Ascending aorta (tissue), 2 donors: ENCODE results near the gene OR8J3. TPM values are rescaled to one million over a fixed set of nuclear protein-coding genes. Genes with fewer than 3 reads are reported as not detected.

Source experiments
- DNase-seq, 2 donors: peaks; one replicate each; pipeline ENCODE4 v3.0.0-alpha.2; 2019; ENCODE audit warnings: low spot score in 2 of 2
- H3K27ac ChIP-seq, 2 donors: fragments of 200-600 bp; sonication (generic); one replicate each; pipeline ENCODE4 v1.5.1; 2016 to 2017; ENCODE audit warnings: mild to moderate bottlenecking in 1 of 2
- H3K27me3 ChIP-seq: fragments of 200-600 bp; sonication (generic); one replicate; pipeline ENCODE4 v1.5.1; 2017
- H3K36me3 ChIP-seq, 2 donors: fragments of 200-600 bp; sonication (generic); one replicate each; pipeline ENCODE4 v1.5.1; 2016
- H3K4me1 ChIP-seq, 2 donors: fragments of 200-600 bp; sonication (generic); one replicate each; pipeline ENCODE4 v1.5.1; 2016 to 2017; ENCODE audit warnings: mild to moderate bottlenecking in 1 of 2
- H3K4me3 ChIP-seq, 2 donors: fragments of 200-600 bp; sonication (generic); one replicate each; pipeline ENCODE4 v1.5.1; 2016 to 2017; ENCODE audit warnings: mild to moderate bottlenecking in 1 of 2
- H3K9me3 ChIP-seq, 2 donors: fragments of 200-600 bp; sonication (generic); one replicate each; pipeline ENCODE4 v1.5.1; 2016
- CTCF ChIP-seq, 3 experiments: fragments of 200-600 bp in 2 of 3; fragments of 450-650 bp in 1 of 3; sonication (generic) in 2 of 3; IDR thresholded peaks; one replicate each; pipeline ENCODE4 v1.5.1; 2016 to 2019; ENCODE audit warnings: antibody characterized with exemption in 3 of 3, mild to moderate bottlenecking in 1 of 3, moderate library complexity in 1 of 3
- intact Hi-C: fragments of 100-400 bp; cut with DNase I; formaldehyde crosslinking; loops from one replicate; pipeline ENCODE4 v1.15.1; 2023
- total RNA-seq: library from RNA; depleted of rRNA; stranded (reverse); fragments of >200 nt; gene quantifications from one replicate; pipeline ENCODE4 v1.1.0, GENCODE V29; 2016

The OR8J3 gene
- total RNA-seq, 1 donor from 2014 or later, result not detected

- Histone ChIP-seq H3K27ac (no peak within 1 kb of the TSS), H3K27me3 (no peaks in the 10 kb centered on the region), H3K36me3 (no peaks in the 10 kb centered on the region), H3K9me3 (no peaks in the 10 kb centered on the region), H3K4me1 (no peaks in the 10 kb centered on the region), H3K4me3 (no peak within 1 kb of the TSS)
- no peak for DNase-seq
- intact Hi-C loops, result no loop called here
- no peak for TF ChIP-seq CTCF (IDR thresholded peaks at IDR 0.05)
Observed at GRCh38 chr11:56103210-56103737, 36.7 kb downstream of the OR8J3 start, which contains the start of gene OR8H2. Gene OR8H2, plus strand, starts transcription at chr11:56103687. Its CDS starts 1,356 bp downstream, at chr11:56105043.

GRCh38 chr11:56093008-56093407 lies 47.0 kb downstream of the OR8J3 start, which contains the start of gene OR8I2:
Gene OR8I2, plus strand, starts transcription at chr11:56093308. Its CDS starts 0 bp downstream, at chr11:56093308.
- Histone ChIP-seq H3K27ac (no peak within 1 kb of the TSS), H3K4me3 (no peak within 1 kb of the TSS), H3K27me3 (no peaks in the 10 kb centered on the region), H3K9me3 (no peaks in the 10 kb centered on the region), H3K4me1 (no peaks in the 10 kb centered on the region), H3K36me3 (no peaks in the 10 kb centered on the region)
- intact Hi-C loops, result no loop called here
- no peak for TF ChIP-seq CTCF (IDR thresholded peaks at IDR 0.05)
- no peak for DNase-seq

- H3K9me3 ChIP-seq, result no peaks in the 10 kb centered on the region
Observed at GRCh38 chr11:56089697-56090096, 50.3 kb downstream of the OR8J3 start.

More at GRCh38 chr11:56089697-56090096, 50.3 kb downstream of the OR8J3 start:
- TF ChIP-seq CTCF (IDR thresholded peaks at IDR 0.05), result no peak
- H3K27ac ChIP-seq, result no peak overlapping the region
- no peaks in the 10 kb centered on the region for H3K4me1 ChIP-seq
- no peak overlapping the region for H3K4me3 ChIP-seq
- H3K36me3 ChIP-seq, result no peaks in the 10 kb centered on the region
- no peaks in the 10 kb centered on the region for H3K27me3 ChIP-seq
- intact Hi-C loops, result no loop called here
- DNase-seq, result no peak

Other genes with a start within 250 kb of the OR8J3 start
- not detected for gene OR5W2, start 225.6 kb downstream of the OR8J3 start, total RNA-seq
- not detected for gene OR5I1, start 203.8 kb downstream of the OR8J3 start, total RNA-seq
- gene OR10AG1, start 170.3 kb downstream of the OR8J3 start, total RNA-seq, result 0.64 TPM
- gene OR5F1, start 145.6 kb downstream of the OR8J3 start, total RNA-seq, result not detected
- not detected for gene OR5AS1, start 112.5 kb downstream of the OR8J3 start, total RNA-seq
- gene OR8I2, start 46.9 kb downstream of the OR8J3 start, total RNA-seq, result not detected
- gene OR8H2, start 36.5 kb downstream of the OR8J3 start, total RNA-seq, result not detected
- gene OR8H3, start 17.8 kb downstream of the OR8J3 start, total RNA-seq, result not detected
- not detected for gene OR8K5, start 20.1 kb upstream of the OR8J3 start, total RNA-seq
- gene OR5J2, start 36.4 kb upstream of the OR8J3 start, total RNA-seq, result not detected
- gene OR5T2, start 94.1 kb upstream of the OR8J3 start, total RNA-seq, result not detected
- gene OR5T3, start 112.1 kb upstream of the OR8J3 start, total RNA-seq, result not detected
- not detected for gene OR5T1, start 134.0 kb upstream of the OR8J3 start, total RNA-seq
- not detected for gene OR8H1, start 152.1 kb upstream of the OR8J3 start, total RNA-seq
- gene OR8K3, start 174.9 kb upstream of the OR8J3 start, total RNA-seq, result not detected
- gene OR8K1, start 205.8 kb upstream of the OR8J3 start, total RNA-seq, result not detected
- gene OR8J1, start 214.1 kb upstream of the OR8J3 start, total RNA-seq, result not detected
- not detected for gene OR8U1, start 235.4 kb upstream of the OR8J3 start, total RNA-seq